NOMO-1 (cell line): Measurements from ENCODE around the gene P2RX1.

Experiments
- DNase-seq, 2 experiments: peaks; one replicate each; lab custom pipeline; 2025; ENCODE audit not compliant: unreplicated experiment in 2 of 2; lab: John Stamatoyannopoulos, UW

The P2RX1 gene

DNA sequence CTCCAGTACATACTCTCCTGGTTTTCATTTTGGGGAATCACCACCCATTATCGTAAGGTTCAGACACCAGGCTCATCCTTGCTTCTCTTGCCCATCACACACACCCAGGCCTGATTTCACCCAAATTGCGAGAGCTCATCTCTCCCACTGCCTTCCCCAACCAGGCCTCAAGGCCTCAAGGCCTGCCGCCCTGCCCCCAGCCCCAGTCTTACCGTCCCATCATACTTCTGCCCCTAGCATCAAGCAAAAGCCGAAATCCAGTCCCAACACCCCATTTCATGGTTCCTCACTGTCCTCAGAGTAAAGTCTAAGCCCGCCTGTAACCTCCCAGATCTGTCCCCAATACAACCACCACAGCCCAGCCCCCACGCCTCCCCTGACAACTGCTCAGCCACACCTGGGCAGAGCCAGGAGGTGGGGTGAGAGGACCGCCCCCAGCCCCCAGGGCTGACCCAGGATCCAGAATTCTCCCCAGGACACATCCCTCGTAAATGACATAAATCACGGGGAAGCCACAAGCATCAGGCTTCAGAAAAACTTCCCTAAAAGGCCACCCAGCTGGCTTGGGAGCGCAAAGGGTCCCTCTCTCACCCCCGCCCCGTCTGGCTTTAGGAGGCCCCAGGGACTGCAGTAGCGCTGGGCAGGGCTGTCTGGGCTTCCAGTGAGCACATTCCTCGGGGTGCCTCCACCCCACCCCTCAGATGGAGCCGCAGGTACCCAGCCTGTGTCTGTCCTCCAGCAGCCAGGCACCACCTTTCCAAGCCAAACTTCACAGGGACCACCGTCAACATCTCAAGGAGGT lies 9.6 kb upstream of the P2RX1 start:
- DNase-seq = no peak

DNA sequence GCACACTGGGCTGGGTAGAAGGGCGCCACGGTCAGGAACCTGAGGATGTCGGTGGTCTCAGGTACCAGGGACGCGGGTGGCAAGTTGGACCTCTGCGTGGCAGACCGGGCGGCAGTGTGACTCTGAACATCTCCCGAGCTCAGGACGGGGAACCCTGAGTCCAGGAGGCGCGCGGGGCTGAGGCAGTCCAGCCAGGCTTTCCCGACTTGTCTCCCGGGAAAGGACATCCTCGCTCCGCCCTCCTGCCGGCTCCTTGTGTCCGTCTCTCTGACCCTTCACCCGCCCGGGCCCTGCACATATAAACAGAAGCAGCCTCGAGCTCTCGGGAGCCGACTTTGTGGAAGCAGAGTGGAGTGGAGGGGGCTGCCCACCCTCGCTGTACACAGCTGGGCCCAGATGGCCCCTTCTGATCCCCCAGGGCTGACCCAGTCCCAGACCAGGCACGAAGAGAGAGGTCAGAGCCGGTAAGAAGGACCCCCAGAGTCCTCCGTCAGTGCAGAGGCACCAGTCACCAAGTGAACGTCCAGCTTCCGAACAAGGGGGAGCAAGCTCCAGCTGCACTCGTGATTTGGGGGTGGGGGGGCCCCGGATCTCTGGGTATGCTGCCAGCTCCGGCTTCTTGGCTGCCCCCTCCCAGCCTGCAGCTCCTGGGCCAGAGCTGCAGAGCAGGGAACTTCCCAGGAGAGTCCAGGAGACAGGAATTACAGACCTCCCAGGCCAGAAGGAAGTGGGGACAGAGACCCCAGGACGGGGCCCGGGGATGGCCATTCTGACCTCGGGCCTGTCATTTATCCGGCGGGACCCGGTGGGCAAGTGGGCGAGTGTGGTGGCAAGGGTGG lies 8.5 kb upstream of the P2RX1 start:
- DNase-seq = no peak

DNA sequence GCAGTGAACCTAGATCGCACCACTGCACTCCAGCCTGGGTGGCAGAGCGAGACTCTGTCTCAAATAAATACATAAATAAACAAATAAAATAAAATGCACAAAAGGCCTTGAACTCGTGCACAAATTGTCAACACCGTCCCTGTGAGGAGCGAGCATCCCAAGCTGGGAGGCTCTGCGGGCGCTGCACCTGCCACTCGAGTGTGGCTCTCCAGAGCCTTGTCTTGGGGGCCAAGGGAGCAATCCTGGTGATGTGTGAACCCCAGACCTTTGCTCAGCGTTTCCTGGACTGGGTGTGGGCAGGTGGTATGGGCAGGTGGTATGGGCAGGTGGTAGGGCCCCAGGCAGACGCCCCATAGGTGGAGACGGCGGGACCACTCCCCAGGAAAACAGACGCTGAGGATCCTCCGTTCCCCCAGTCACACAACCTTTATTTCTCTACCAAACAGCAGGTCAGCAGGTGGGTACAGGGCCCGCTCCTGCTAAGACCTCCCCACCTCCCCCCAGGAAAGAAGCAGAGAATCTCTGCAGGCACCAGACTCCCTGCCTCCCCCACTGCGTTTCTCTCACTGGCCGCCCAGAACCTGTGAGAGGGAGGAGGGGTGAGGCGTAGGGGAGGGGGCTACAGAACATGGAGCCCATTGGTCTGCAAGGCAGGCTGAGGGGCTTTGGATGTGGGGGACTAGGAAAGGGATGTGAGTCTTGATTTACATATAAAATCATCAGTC lies 7.4 kb upstream of the P2RX1 start:
- no peak for DNase-seq

DNA sequence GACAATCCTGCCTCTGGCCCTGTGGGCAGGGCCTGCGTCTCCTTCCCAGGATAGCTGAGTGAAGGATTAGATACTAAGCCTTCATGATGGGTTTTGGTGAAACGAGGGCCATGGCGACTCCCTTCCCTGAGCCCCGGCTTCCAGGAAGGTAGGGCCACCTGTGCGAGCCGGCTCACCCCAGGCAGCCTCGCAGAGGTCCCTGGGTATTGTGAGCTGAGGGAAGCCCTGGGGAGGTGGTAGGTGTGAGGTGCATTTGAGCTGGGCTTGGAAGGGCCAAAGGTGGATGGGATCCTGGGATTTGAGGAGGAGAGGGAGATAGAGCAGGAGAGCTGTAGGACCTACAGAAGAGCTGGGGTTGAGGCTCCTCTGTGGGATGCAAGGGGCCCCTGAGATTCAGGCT lies 6.5 kb upstream of the P2RX1 start:
- DNase-seq = no peak

DNA sequence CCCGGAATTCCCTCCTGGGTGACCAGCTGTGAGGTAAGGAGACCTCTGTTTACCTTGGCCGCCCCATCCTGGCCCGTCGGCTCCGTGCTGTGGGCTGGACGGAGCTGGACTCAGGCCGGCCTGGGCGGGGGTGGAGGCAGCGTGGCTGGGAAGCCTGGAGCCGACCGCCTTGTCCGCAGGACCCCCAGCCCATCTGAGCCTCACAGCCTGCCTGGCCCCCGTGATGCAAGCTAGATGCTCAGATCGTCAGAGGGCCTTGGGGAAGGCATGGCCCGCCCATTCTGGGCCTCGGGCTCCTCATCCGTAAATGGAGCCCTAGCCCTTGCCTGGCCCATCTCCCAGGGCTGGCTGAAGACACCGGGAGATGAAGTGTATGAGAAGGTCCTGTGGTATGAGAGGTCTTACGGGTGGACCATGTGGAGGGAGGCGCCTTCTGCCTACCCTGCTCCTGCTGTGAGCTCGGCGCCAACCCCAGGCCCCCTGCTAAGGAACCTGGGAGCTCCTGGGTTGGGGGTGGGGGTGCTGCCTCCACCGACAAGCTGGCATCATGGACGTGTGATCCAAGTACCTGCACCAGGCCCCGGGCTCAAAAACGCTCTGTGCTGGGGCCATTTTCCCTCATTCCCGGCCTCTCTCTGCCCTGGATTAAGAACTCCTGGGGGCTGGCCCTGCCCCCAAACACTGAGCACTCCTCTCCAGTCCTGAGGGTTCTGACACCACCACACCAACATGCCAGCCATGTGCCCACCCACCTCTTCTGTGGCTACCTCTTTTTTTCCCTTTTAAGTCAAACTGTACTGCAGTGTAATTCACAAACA lies 5.4 kb upstream of the P2RX1 start:
- no peak for DNase-seq

DNA sequence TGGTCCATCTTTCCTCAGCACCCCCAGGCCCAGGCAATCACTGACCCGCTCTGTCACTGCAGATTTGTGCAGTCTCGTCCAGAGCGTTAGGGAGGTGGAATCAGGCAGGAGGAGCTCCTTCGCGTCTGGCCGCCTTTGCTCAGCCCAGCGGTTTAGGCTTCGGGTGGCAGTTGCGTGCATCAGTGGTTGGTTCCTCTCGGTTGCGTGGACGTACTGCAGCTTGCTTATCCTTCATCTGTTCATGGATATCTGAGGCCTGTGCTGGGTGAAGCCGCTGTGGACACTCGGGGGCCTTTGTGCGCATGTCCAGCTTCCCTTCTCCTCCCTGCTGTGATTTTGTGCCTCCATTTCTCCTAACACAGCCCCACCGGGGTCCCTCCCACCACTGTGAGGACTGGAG lies 4.7 kb upstream of the P2RX1 start:
- DNase-seq = no peak

DNA sequence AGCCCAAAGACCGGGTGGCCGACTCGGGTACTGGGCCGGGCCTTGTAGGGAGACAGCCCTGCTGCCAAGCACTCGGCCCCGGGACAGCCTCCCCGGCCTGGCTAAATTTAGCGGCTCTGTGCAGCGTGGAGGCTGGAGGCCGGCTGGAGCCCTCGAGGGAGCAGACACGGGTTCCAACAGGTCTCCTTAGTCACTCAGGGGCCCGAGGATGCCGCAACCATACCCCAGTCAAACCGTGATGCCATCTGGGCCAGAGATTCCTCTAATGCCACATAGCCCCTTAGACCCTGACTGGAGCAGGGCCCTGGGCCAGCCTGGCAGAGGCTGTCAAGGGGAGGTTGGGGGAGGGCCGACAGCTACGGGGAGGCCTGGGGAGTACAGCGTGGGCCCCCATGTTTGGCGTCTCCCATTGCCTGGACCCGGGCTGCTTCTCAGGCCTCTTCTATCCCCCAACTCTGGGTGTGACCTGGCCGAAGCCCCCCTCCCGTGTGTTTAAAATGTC lies 2.9 kb upstream of the P2RX1 start:
- DNase-seq = no peak

DNA sequence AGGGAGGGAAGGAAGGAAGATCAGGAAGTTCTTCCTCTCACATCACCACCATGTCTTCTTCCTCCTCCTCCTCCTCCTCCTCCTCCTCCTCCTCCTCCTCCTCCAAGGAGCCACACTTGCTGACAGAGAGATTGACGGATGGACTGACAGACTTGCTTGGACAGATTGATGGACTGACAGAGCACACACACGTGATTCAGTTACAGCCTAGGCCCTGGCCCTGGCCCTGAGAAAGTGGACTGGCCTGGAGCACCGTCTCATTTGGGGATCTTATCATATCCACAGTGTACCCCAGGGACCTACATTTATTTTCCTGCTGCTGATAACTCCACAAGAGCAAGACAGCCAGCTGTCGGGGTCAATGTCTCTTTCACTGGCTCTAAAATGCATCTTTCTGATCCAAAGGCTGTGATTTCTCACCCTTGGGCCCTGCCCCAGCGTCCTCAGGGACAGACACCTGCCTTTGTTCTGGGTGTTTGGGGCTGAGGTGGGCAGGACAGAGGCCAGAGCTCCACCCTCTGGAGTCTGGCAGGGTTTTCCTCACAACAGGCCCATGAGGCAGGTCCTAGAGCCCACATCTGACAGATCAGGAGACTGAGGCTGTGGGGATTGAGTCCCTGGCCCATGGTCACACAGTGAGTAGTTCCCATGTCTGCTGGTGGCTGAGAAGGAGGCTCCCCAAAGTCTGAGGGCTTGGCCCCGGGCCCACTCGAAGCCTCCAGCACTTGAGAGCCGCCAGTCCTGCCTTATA lies 2.3 kb upstream of the P2RX1 start:
- DNase-seq = no peak

DNA sequence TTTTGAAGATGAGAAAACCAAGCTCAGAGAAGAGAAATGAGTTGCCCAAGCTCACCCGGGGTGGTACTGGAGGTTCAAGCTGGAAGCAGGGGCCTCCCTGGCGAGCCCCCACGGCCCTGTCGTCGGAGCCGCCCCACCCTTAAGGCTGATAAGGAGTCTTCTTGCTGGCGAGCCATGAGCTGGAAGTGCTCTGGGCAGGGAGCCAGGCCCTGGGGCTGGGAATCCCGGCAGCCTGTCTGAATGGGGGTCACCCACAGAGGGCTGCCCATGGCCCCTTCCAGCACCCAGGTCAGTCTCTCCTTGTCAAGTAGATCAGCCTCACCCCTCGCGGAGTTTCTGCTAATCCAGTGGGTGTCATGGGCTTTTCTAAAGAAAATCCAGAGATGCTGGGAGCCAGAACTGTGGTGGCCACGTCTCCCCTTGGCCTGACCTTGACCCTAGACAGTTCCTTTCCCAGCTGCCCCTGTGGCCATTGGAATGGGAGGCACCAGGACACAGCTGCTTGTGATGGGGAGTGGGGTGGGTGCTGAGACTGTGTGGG lies 1.2 kb upstream of the P2RX1 start:
- DNase-seq = peak; percentile 49 to 76

DNA sequence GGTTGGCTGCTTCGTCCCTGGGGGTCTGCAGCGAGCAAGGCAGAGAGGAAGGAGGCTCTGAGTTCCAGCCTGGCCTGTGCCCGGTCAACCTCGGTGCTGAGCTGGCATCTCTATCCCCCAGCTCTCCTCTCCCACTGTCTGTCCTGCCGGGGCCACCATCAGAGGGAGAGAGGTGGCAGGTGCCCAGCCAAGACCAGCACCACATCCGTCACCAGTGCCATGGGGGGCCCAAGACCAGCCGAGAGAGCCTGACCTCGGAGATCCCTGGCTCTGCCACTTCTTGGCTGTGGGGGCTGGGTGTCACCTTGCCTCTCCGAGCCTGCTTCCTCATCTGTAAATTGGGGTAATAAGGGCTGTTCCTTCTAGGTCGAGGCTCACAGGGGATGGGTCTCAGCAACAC lies 560 bp upstream of the P2RX1 start:
- peak; percentile 66 to 76 for DNase-seq

DNA sequence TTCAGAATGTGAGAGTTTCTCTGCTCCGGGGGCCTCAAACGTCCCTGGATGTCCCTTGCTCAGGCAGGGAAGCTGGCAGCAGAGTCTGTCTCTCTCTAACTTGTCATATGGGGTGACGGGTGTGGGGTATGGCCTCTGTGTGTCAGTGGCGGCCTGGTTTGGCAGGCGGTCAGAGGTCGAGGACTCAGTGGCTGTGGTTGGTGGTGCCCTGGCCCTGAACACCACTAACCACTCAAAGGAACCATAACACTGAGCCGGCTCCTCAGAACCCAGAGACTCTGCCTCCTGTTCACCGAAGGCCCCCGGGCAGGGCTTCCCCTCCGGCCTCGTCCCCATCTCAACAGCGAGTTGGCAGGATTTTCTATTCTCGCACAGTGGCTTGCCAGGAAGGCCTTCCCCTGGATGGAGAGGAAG lies 677 bp downstream of the P2RX1 start:
- DNase-seq = peak in 1 of 2 experiments; percentile 16

DNA sequence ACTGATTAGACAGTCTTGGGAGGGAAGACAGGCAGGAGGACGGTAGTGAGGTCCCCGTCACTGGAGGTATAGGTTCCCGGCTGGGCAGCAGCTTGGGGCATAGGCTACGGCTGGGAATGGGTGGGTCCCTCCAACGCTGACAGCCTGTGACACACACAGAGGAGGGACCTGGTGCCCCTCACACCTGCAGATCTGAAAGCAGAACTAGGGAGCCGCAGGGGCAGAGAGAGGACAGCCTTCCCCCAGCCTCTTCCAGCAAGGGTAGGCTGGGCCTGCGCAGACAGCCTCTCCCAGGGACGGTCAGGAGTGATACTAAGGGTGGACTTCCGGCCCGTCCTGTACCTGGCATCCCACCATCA lies 2.0 kb downstream of the P2RX1 start:
- DNase-seq = peak; percentile 54 to 69

DNA sequence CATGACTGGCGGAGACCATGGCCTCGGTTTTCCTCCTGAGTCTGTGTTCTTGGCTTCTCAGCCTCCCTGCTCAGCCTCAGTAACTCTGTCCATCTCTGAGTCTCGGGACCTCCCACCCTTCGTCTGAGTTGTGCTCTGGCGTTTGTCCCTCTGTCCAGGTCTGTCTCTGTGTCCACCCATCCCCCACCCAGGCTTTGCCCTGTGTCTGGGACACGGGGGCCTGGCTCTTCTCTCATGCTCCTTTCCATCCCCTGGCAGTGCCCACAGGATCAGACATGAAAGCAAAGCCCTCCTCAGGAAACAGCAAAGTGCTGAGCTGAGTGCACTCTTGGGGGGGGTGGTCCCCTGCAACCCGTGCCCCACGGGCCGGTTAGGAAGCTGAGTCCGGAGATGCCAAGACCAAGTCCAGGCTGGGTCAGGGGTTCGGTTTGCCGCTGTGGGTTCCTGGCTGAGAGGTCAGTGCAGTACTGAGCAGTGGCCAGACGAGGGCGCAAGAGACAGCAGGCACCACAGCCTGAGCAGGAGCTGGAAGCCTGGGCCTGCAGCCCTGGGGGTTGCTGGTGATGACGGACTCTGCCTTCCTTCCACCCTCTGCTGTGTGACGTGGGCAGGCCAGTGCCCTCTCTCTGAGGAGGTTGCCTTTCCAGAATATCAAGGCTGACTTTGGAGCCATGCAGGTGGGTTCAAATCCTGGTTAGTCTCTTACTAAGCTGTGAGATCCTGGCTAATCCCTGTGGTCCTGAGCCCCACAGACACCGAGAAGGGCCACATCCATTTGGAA lies 2.5 kb downstream of the P2RX1 start:
- peak; percentile 85 to 87 for DNase-seq

DNA sequence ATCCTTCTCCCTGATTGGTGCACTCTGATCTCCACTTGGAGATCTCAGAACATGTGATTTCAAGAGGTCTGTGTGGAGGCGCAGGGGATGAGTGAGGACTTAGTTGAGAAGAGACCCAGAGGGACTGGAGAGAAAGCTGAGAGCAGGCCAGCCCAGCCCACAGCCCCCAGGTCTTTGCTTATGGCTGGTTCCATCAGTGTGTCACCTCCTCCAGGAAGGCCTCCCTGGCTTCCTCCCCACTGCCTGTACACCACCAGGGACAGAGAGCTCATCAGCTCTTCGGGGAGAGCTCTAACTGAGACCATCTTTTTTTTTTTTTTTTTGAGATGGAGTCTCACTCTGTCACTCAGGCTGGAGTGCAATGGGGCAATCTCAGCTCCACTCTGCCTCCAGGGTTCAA lies 3.4 kb downstream of the P2RX1 start:
- DNase-seq = no peak

DNA sequence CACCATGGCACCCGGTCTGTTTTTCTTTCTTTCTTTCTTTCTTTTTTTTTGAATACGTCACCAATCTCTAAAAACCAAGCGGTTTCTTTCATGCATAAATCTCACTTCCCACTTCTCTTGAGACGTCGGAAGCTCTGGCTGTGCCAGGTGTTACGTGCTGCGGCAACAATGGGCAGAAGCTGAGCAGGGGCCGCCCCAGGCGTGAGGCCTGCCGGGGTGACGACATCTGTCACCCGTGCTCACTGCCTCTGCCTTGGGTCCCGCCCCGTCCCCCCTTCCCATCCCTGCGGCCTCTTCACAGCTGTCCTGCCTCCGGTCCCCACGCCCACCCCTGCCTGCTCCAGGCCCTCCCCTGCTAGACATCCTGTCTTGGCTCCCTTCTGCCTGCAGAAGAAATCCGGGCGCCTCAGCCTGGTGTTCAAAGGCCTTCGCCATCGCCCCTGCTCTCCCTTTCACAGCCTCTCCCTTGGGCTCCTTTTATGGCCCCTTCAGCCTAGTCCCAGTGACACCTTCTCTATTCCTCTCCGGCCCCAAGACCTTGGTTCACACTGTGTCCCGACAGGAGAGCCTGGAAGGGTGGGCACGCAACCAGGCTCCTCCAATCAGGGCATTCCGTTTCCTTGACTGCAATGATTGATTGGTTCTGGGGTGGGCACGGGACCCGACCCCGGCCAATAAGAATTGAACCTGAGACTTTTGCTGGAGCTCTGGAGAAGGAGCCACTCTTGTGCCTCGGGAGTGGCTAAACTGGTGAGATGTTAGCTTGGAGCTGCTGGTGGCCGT lies 4.8 kb downstream of the P2RX1 start:
- peak; percentile 82 to 83 for DNase-seq

DNA sequence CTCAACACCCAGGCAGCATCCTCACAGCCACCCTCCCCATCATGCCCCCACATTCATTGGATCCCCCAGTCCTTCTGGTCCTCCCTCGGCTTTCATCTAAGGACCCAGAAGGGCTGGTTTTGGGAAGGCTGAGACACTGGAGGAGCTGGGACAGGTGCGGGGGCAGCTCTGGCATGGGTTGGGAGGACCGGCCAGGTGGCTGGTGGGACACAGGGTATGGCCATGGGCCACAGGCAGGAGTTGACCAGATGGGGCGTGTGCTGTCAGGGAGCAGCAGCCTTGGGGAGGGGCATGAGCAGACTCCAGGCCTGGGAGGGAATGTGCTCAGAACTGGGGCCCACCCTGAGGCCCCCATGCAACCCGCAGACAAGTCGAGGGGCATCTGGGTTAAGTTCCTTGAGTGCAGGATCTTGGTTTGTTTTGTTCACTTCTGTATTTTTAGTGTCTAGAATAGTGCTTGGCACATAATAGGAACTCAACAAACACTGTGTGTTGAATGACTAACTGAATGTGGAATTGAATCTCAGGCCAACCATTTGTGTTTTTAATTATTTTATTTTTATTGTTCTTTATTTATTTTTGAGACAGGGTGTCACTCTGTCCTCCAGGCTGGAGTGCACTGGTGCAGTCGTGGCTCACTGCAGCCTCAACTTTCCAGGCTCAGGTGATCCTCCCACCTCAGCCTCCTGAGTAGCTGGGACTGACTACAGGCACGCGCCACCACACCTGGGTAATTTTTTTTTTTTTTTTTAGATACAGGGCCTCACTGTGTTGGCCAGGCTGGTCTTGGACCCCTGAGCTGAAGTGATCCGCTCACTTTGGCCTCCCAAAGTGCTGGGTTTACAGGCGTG lies 5.6 kb downstream of the P2RX1 start:
- DNase-seq = no peak

DNA sequence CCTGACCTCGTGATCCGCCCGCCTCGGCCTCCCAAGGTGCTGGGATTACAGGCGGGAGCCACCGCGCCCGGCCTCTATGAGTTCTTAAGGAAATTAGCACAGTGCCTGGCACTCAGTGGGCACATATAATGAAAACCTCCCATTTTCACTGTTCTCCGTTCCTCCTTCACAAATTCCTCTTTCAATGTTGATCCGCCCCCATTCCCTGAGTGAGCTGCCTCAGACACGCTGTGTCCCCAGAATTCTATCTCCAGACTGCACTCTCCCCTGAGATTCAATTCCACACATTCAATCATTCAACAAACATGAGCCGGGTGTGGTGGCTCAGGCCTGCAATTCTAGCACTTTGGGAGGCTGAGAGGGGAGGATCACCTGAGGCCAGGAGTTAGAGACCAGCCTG lies 7.0 kb downstream of the P2RX1 start:
- no peak for DNase-seq
